Activated CD4-positive, CD25-positive, alpha-beta regulatory T cell treated with anti-CD3 and anti-CD28 coated beads, Interleukin-2, amount 50 U/mL, for 24 hours (primary cell): ENCODE results near the gene NRBP1.
"Not testable (repeated sequence)": the region's sequence is repeated elsewhere in the genome, so short reads cannot be mapped to it uniquely, and the experiment has no call there.

Source experiments
- ATAC-seq, 2 donors: fragments of 150-1000 bp; cut with Tn5 transposase; one replicate each; pipeline ENCODE4 v1.10.0; 2021; ENCODE audit warnings: mild to moderate bottlenecking in 1 of 2, moderate library complexity in 1 of 2

NRBP1 gene

GRCh38 chr2:27422958-27423357 lies 5.5 kb upstream of the NRBP1 start:
- ATAC-seq: no peak

GRCh38 chr2:27425039-27425438 lies 3.4 kb upstream of the NRBP1 start:
- not testable (repeated sequence) for ATAC-seq

GRCh38 chr2:27427863-27428212 lies 593 bp upstream of the NRBP1 start:
- ATAC-seq: no peak

- peak; percentile 64 to 78 for ATAC-seq
Observed at GRCh38 chr2:27428978-27429541, 629 bp downstream of the NRBP1 start.

- peak; percentile 25 to 39 for ATAC-seq
Observed at GRCh38 chr2:27431395-27431794, 3.0 kb downstream of the NRBP1 start.

- ATAC-seq: no peak
Observed at GRCh38 chr2:27435628-27436027, 7.2 kb downstream of the NRBP1 start.

- ATAC-seq: no peak
Observed at GRCh38 chr2:27441226-27441926, 12.9 kb downstream of the NRBP1 start.

- ATAC-seq: peak; percentile 41 to 61
Observed at GRCh38 chr2:27441958-27442919, 13.8 kb downstream of the NRBP1 start, which contains the start of gene KRTCAP3. TSS of gene KRTCAP3 (plus strand) at chr2:27442381. CDS start at chr2:27442413, 32 bp downstream.

GRCh38 chr2:27442920-27443282 lies 14.5 kb downstream of the NRBP1 start:
- no peak for ATAC-seq

GRCh38 chr2:27445155-27445554 lies 16.7 kb downstream of the NRBP1 start:
- ATAC-seq: no peak

- ATAC-seq: no peak
Observed at GRCh38 chr2:27445615-27446014, 17.2 kb downstream of the NRBP1 start.

GRCh38 chr2:27446057-27446456 lies 17.6 kb downstream of the NRBP1 start:
- ATAC-seq: no peak

GRCh38 chr2:27448381-27448780 lies 19.9 kb downstream of the NRBP1 start:
- no peak for ATAC-seq

- ATAC-seq: peak in 1 of 2 donors; percentile 53
Observed at GRCh38 chr2:27451095-27451494, 22.7 kb downstream of the NRBP1 start.

GRCh38 chr2:27453968-27454367 lies 25.5 kb downstream of the NRBP1 start:
- ATAC-seq: no peak

GRCh38 chr2:27461118-27461517 lies 32.7 kb downstream of the NRBP1 start:
- no peak for ATAC-seq

GRCh38 chr2:27464443-27464842 lies 36.0 kb downstream of the NRBP1 start:
- no peak for ATAC-seq

GRCh38 chr2:27471961-27472360 lies 43.5 kb downstream of the NRBP1 start:
- no peak for ATAC-seq

- no peak for ATAC-seq
Observed at GRCh38 chr2:27485496-27485895, 57.1 kb downstream of the NRBP1 start.

GRCh38 chr2:27489118-27489497 lies 60.7 kb downstream of the NRBP1 start:
- no peak for ATAC-seq

- ATAC-seq: peak; percentile 94 to 96
Observed at GRCh38 chr2:27489498-27490397, 61.3 kb downstream of the NRBP1 start, which contains the start of gene IFT172. TSS of gene IFT172 (minus strand) at chr2:27489743. CDS start at chr2:27489653, 90 bp downstream.
